Amniotic stem cell (primary cell): ENCODE data around the gene PTDSS2.
A peak's percentile ranks its signal among the peaks of the same experiment; 100 is the strongest.

Source experiments
- DNase-seq: peaks from one replicate; lab custom pipeline; 2025; lab: John Stamatoyannopoulos, UW

PTDSS2 gene

GRCh38 chr11:530960-531831 lies 81.1 kb downstream of the PTDSS2 start:
- DNase-seq, result no peak

DNA sequence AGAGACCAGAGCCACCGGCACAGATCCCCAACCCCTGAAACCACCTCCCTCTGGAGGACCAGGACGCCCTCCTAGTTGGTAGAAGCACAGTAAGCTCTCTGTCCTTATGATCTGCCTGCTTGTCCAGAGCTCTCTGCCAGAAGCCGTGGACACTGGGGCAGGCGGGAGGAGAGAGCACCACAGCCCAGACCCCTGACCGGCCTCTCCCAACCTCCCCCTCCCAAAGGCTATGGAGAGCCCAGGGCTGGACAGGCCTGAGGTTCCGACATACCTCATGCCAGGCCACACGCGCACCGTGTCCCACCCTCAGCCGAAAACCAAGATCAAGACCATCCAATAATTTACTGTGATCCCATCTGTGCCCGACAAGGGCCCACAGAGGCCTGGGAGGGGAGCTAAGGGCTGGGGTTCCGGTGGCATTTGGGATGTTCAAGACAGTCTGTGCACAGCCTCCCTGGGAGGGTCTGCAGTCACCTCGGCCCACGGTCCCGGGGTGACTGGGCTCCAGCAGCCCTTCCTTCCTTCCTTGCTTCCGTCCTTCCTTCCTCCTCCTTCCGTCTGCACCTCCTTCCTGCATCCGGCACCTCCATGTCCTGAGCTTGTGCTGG lies 81.9 kb downstream of the PTDSS2 start:
- DNase-seq, result no peak

DNA sequence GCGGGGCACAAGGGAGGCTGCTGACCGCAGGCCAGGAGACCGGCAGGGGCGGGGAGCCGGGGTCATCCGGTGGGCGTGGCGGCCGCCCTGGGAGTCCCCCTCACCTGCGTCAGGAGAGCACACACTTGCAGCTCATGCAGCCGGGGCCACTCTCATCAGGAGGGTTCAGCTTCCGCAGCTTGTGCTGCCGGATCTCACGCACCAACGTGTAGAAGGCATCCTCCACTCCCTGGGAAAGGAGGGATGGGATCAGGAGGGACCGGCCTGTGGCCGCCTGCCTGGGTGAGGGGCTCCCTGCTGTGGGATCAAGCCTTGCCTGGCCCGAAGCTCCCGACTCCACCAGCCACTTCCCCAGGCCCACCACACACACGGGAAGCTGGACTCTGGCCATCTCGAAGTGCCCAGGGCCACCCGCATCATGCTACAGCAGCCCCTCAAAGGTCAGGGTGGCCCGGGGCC lies 82.5 kb downstream of the PTDSS2 start:
- DNase-seq, result no peak

- no peak for DNase-seq
These were observed 83.0 kb downstream of the PTDSS2 start for GRCh38 chr11:532986-533585.

GRCh38 chr11:533586-534395 lies 83.7 kb downstream of the PTDSS2 start:
- no peak for DNase-seq

DNA sequence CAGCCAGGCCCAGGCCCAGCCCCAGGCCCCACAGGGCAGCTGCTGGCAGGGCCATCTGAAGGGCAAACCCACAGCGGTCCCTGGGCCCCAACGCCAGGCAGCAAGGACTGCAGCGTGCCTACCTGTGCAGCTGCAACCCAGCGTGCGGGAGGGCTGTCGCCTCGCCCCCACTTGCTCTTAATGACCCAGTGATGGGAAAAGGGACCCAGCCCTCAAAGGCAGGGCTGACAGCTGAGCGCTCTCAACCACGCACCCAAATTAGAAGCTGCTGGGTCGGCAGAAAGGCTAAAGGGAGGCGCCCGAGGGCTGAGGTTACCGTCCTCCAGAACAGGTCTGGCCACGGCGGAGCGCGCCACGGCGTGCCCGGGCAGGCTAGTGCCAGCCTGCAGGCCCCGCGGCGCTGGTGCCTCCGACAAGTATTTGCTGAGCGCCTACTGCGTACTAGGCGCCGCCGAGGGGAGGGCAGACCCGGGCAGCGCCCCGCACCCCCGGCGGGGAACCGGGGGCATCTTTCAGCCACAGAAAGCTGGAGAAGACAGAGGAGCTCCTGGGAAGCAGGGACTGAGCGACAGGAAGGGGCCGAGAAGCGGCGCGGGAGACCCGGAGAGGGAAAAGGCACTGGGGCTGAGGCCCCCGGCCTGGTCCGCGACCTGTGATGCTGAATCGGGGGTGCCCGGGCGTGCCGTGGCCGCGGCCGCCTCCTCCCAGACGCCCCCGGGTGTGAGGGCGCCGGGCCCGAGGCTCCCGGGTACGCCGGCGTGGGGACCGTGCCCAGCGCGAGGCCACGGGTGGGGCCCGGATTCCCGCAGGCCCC lies 84.5 kb downstream of the PTDSS2 start:
- DNase-seq, result no peak

GRCh38 chr11:535210-535518 lies 85.1 kb downstream of the PTDSS2 start:
- DNase-seq, result no peak

DNA sequence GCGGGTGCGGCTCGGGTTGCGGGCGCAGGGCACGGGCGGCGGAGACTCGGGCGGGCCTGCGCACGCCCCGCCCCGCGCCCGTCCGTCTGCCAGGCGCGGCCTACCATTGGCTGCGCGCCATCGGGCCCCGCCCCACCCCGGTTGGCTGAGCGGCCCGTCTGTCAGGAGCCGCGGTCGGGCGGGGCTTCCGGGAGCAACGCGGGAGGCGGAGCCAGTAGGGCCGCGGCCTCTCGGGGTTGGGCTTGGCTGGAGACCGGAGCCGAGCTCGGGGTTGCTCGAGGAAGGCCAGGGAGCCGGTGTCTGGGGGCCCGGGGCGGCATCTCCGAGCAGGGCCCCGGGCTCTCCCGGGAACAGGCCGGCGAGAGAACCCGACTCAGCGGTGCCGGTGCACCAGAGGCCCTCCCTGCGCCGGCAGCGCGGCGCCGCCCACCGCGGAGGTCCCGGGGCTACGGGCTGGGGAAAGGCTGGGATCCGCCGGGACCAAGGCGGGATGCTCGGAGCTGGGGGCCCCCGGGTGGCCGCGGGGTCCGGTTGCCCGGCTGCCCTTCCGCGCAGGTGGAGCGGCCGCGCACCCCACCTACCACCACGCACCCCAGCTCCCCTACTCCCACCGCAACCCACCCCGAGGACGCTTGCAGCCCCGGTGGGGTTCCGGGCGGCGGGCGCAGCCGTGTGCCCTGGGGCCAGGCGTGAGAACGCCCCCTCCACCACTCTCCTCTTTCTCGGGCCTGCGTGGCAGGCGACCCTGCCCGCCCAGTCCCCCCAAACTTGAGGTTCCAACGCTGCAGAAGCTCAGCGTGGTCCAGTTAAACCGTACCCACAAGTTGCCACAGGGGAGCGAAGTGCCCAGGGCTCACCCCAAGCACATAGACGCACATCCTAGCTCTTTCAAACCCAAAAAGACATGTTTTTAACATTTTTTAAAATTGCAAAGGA lies 85.7 kb downstream of the PTDSS2 start, which contains the start of gene HRAS:
Gene HRAS (minus strand): TSS at position 58 of the 936 bp plus-strand sequence.
- DNase-seq, result peak; percentile 87

GRCh38 chr11:536841-537621 lies 87.0 kb downstream of the PTDSS2 start, which contains the start of gene LRRC56:
TSS of gene LRRC56 (plus strand) at chr11:537527. CDS start at chr11:540685, 3,158 bp downstream.
- DNase-seq, result peak; percentile 17

- DNase-seq, result no peak
These were observed 87.7 kb downstream of the PTDSS2 start for GRCh38 chr11:537622-538430.

DNA sequence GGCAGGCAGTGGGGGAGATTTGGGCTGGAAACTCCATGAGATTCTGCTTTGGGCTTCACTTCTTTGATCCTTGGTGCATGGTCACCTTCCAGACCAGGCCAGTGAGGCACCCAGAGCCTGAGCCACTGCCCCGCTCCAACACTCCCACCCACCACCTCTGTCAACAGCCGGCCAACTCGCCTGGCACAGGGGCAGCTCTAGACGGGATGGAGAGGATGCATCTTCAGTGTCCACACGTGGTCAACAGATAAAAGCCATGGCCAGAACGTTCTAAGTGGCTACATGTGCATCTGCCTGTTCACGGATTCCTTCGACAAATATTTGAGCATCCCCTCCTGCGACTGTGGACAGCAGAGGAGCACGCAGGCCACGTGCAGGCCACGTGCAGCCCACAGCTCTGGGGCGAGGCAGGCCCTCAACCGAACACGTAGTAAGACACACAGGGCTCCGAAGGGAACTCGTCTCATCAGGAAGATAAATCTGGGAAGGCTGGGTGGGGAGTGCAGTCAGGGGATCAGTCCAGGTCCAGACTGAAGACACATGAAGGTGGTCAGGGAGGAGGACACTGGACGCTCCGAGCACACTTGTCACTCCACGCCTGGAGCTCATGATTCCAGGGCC lies 88.5 kb downstream of the PTDSS2 start:
- no peak for DNase-seq

DNA sequence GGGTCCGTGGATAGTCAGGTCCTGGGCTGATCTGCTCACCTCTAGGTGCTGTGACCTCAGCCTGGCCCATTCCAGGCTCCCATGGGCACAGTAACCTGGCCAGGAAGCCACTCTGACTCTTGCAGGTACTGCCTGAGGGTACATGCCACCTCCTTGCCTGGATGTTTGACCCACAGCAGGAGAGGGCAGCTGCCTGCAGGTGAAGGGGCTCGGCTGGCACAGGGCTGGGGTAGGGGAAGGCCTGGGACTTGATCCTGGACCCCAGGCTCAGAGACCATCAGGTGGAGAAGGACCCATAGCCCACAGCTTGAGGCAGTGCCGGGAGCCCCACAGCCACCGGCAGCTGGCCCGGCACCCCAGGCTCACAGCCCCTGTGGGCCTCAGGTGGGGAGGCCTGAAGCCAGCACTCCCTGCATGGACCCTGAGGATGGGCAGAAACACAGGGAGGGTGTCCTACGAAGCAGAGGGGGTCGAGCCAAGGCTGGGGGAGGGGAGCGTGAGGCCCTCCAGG lies 89.9 kb downstream of the PTDSS2 start:
- DNase-seq, result no peak
